ENCODE results near the gene TMEM167B.

GRCh38 chr1:109091078-109091838, 694 bp downstream of the TMEM167B start:
- TF ChIP-seq EZH2 (IDR thresholded peaks at IDR 0.05; ENCODE audit: borderline replicate concordance, low read depth, low read length, severe bottlenecking) (no peak), CTCF (IDR thresholded peaks at IDR 0.05; ENCODE audit: borderline replicate concordance, extremely low read depth, low read length, poor library complexity, severe bottlenecking) (no peak)

Data from DND-41 (cell line).